OCI-LY3 (cell line): ENCODE results near the gene NPIPA3.
"Not testable (repeated sequence)": the region's sequence is repeated elsewhere in the genome, so short reads cannot be mapped to it uniquely, and the experiment has no call there.

ENCODE experiments used
- H2AFZ ChIP-seq: fragments of 200-600, 300-600 bp; shearing (Covaris generic); 2 replicates; pipeline ENCODE4 v1.6.0; 2014; ENCODE audit warnings: antibody characterized with exemption, low read depth, low read length
- H3K27ac ChIP-seq: fragments of 200-600, 300-600 bp; sonication (generic); 2 replicates; pipeline ENCODE4 v1.5.1; 2014; ENCODE audit warnings: mild to moderate bottlenecking, low read length, moderate library complexity, mixed read lengths
- H3K27me3 ChIP-seq: fragments of 200-600, 300-600 bp; sonication (generic); 2 replicates; pipeline ENCODE4 v1.6.1; 2014; ENCODE audit warnings: low read depth, low read length, mixed read lengths
- H3K36me3 ChIP-seq: fragments of 200-600, 300-600 bp; sonication (generic); replicated peaks from 2 replicates; pipeline ENCODE3; 2014; ENCODE audit warnings: low read depth, low read length, mixed read lengths
- H3K4me1 ChIP-seq: fragments of 300-600, 200-600 bp; sonication (generic); 2 replicates; pipeline ENCODE4 v1.6.1; 2014; ENCODE audit warnings: low read length, mixed read lengths
- H3K4me2 ChIP-seq: fragments of 200-600, 300-600 bp; sonication (generic); 2 replicates; pipeline ENCODE4 v1.6.1; 2014; ENCODE audit warnings: low read length, mixed read lengths
- H3K4me3 ChIP-seq: fragments of 300-600, 200-600 bp; sonication (generic); 2 replicates; pipeline ENCODE4 v1.5.1; 2014; ENCODE audit warnings: antibody characterized with exemption, mild to moderate bottlenecking, low read length, moderate library complexity
- H3K79me2 ChIP-seq: fragments of 300-600, 200-600 bp; shearing (Covaris generic); 2 replicates; pipeline ENCODE4 v1.6.1; 2014; ENCODE audit warnings: mild to moderate bottlenecking, low read length, mixed read lengths
- H3K9ac ChIP-seq: fragments of 300-600, 200-600 bp; shearing (Covaris generic); 2 replicates; pipeline ENCODE4 v1.6.0; 2014; ENCODE audit warnings: mild to moderate bottlenecking, low read length, moderate library complexity
- H3K9me3 ChIP-seq: fragments of 200-600, 300-600 bp; shearing (Covaris generic); 2 replicates; pipeline ENCODE4 v1.6.1; 2014; ENCODE audit warnings: low read length, mixed read lengths; ENCODE audit not compliant: insufficient read depth
- H4K20me1 ChIP-seq: fragments of 200-600, 300-600 bp; sonication (generic); 2 replicates; pipeline ENCODE4 v1.6.1; 2016; ENCODE audit warnings: low read length, mixed read lengths; ENCODE audit not compliant: insufficient read depth

The NPIPA3 gene

DNA sequence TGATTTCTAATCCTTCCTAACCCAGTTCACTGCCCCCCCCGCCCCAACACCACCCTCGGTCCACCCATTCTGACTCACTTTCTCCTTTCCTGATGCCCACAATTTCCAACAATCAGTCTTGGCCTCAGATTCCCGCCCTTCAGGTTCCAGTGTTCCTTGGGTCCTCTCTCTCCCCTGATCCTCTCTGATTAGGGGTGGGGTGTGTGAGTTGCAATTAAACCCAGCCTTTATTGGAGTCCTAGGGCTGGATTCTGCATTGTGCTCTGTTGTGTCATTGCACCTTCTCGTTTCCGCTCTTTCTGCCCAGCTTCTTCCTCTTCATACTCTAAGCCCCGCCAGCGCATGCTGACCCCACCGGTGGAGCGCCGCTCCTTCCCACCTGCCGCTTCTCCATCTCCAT lies 539 bp upstream of the NPIPA3 start:
- not testable (repeated sequence) for H2AFZ ChIP-seq, H3K4me2 ChIP-seq, H3K27ac ChIP-seq, H3K36me3 ChIP-seq, H3K4me1 ChIP-seq, H4K20me1 ChIP-seq, H3K4me3 ChIP-seq, H3K9ac ChIP-seq, H3K9me3 ChIP-seq, H3K79me2 ChIP-seq, H3K27me3 ChIP-seq

DNA sequence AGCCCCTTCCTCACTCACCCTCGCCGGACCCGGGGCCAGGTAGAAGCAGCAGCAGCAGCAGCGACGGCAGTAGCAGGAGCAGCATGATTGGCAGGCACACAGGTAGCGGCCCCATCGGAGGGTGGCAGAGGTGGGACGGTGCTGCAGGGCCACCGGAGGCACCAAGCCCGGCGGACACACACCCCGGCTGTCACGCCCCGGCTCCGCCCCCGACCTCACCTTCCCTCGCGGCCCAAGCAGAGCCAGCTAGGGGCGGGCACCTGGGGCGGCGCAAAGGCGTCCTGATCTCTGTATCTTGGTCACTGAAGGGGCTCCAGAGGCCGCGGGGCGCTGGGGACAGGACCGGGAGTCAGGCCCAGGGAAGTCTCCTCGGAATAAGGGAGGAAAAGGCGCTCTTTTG lies 30.0 kb downstream of the NPIPA3 start:
- H3K27ac ChIP-seq, H3K4me1 ChIP-seq, H2AFZ ChIP-seq, H3K27me3 ChIP-seq, H3K4me2 ChIP-seq, H3K9ac ChIP-seq, H3K4me3 ChIP-seq, H3K79me2 ChIP-seq, H4K20me1 ChIP-seq, H3K9me3 ChIP-seq, H3K36me3 ChIP-seq: not testable (repeated sequence)

DNA sequence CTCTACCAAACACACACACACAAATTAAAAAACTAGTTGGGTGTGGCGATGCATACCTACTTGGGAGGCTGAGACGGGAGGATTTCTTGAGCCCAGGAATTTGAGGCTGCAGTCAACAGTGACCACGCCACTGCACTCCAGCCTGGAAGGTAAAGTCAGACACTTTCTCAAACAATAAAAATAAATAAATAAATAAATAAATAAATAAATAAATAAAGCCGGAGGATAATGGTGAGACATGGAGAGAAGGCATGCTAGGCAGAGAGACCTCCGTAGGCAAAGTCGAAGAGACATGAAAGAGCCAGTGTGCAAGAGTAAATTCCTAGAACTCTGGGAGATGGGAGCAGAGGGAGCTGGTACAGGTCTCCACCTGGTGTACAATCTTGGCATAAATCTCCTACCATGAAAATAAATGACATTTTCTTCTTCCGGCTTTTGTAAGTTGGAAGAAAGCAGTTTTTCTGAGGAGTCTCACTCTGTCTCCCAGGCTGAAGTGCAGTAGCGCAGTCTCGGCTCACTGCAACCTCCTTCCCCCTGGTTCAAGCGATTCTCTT lies 37.7 kb downstream of the NPIPA3 start:
- H3K9ac ChIP-seq, H3K4me1 ChIP-seq, H3K36me3 ChIP-seq, H4K20me1 ChIP-seq, H3K9me3 ChIP-seq, H3K4me2 ChIP-seq, H3K79me2 ChIP-seq, H3K27me3 ChIP-seq, H3K4me3 ChIP-seq, H3K27ac ChIP-seq, H2AFZ ChIP-seq: not testable (repeated sequence)

DNA sequence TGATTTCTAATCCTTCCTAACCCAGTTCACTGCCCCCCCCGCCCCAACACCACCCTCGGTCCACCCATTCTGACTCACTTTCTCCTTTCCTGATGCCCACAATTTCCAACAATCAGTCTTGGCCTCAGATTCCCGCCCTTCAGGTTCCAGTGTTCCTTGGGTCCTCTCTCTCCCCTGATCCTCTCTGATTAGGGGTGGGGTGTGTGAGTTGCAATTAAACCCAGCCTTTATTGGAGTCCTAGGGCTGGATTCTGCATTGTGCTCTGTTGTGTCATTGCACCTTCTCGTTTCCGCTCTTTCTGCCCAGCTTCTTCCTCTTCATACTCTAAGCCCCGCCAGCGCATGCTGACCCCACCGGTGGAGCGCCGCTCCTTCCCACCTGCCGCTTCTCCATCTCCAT lies 38.6 kb downstream of the NPIPA3 start:
- H3K4me3 ChIP-seq, H4K20me1 ChIP-seq, H3K9ac ChIP-seq, H3K4me2 ChIP-seq, H3K27me3 ChIP-seq, H3K36me3 ChIP-seq, H3K79me2 ChIP-seq, H2AFZ ChIP-seq, H3K9me3 ChIP-seq, H3K4me1 ChIP-seq, H3K27ac ChIP-seq: not testable (repeated sequence)

DNA sequence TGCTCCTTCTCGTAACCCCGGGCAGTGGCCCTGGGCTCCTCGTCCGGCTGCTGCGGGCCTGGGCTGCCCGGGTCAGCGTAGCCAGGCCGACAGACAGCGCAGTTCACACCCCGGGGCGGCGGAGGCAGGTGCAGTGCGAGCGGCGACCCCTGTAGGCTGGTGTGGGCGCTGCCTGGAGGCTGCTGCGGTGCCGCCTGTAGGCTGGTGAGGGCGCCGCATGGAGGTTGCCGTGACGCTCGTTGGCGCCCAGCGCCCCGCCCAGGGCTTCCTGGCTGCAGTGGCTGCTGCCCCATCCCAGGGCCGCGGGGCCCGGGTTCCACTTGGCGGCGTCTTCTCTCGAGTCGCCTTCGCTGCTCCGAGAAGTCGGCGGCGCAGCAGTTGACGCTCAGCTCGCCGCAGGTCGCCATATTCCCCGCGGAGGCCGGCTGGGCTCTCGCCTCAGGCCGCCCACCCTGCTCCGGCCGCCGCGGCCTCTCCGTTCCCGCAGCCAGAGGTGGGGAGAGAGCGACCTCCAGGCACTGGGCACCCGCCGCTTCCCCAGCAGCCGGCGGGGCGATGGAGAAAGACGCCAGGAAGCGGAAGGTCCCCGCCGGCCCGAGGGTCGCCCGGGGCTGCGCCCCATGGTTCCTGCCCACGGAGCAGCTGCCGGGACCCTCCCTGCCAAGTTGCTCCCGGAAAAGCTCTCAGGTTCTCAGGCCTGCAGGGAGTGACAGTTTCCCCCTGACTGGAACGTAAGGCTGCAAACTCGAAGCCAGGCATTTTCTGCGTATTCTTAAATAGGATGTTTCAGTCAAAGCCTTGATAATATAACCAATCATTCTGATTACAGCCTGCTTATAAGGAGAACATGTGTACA lies 39.3 kb downstream of the NPIPA3 start, which contains the start of gene NPIPA2:
Gene NPIPA2, plus strand, starts transcription at position 261 of the 856 bp plus-strand sequence. CDS start 5,533 bp downstream, outside the sequence.
- H3K27ac ChIP-seq, H3K36me3 ChIP-seq, H3K9ac ChIP-seq, H2AFZ ChIP-seq, H3K4me3 ChIP-seq, H4K20me1 ChIP-seq, H3K27me3 ChIP-seq, H3K4me2 ChIP-seq, H3K79me2 ChIP-seq, H3K4me1 ChIP-seq, H3K9me3 ChIP-seq: not testable (repeated sequence)

DNA sequence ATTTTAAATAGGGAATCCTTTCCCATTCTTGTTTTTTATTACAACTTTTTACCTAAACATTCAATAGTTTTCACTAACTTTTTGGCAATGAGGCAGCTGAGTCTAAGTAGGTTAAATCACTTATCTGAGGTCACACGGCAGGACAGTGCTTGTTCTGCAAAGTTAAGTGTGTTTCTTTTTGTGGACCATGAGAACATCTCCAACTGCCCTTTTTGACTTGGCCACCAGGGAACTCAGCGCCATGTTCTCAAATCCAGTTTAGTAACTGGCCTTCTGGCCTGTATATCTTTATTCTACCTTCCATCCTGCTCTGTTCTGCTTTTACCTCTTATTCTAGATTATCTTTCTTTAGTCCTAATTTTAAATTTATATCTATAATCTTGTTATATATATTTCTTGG lies 70.4 kb downstream of the NPIPA3 start:
- H3K27me3 ChIP-seq, H3K4me2 ChIP-seq, H3K9me3 ChIP-seq, H3K79me2 ChIP-seq, H2AFZ ChIP-seq, H3K4me1 ChIP-seq, H3K27ac ChIP-seq, H3K9ac ChIP-seq, H4K20me1 ChIP-seq, H3K4me3 ChIP-seq, H3K36me3 ChIP-seq: not testable (repeated sequence)

DNA sequence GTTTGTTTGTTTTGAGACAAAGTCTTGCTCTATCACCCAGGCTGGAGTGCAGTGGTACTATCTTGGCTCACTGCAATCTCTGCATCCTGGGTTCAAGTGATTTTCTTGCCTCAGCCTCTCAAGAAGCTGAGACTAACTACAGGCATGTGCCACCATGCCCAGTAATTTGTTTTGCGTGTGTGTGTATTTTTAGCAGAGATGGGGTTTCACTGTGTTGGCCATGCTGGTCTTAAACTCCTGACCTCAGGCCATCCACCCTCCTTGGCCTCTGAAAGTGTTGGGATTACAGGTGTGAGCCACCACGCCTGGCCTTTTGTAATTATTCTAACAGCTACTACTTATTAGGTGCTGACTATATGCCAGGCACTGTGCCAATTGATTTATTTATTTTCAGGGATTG lies 72.4 kb downstream of the NPIPA3 start:
- H3K4me2 ChIP-seq, H3K9me3 ChIP-seq, H3K4me1 ChIP-seq, H3K79me2 ChIP-seq, H2AFZ ChIP-seq, H3K27ac ChIP-seq, H3K9ac ChIP-seq, H3K27me3 ChIP-seq, H4K20me1 ChIP-seq, H3K36me3 ChIP-seq, H3K4me3 ChIP-seq: not testable (repeated sequence)
